SIG-M5 treated with dmso at 0.1 percent for 504 hours (cell line): Measurements from ENCODE around the gene MRPS16.
"Not testable (repeated sequence)": the region's sequence is repeated elsewhere in the genome, so short reads cannot be mapped to it uniquely, and the experiment has no call there.

Experiments
- DNase-seq: peaks from one replicate; lab custom pipeline; 2025; ENCODE audit not compliant: unreplicated experiment; lab: John Stamatoyannopoulos, UW

The MRPS16 gene

DNA sequence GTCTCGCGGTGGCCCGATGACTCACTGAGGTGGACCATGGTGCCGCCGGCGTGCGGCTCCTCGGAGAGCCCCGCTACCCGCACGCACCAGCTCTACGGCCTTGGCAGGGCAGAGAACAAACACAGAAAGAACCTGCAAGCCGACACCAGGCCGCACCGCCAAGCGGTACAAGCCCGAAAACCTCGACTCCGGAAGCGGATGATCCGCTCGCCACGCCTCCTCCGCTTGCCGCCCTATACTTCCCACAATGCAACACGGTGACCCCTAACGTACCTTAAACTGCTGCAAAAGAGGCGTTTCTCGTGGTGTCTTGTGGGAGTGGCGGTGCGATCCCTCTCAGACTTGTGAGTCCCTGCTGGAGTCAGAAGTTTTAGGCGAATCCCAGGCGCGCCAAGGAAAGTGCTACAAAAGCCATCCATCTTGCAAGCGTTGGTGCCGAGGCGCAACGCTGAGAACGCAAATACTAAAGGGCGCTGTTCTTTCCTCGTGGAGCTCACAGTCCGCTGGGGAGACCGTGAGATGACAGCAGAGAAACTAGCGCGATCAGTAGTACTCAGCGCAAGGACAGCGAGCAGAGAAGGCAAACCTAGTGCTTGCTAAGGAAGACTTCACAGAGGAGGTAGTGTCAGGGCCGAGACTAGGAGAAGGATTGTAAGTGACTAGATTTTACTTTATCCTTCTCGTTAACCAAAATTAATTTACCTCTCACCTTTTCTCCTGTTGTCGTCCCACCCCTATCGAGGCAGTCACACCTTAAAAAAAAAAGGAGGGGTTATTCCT, at the start of gene MRPS16:
MRPS16 (minus strand) TSS at position 200 of the 780 bp plus-strand sequence; CDS start at position 38, 162 bp downstream.
- DNase-seq = peak; percentile 96

DNA sequence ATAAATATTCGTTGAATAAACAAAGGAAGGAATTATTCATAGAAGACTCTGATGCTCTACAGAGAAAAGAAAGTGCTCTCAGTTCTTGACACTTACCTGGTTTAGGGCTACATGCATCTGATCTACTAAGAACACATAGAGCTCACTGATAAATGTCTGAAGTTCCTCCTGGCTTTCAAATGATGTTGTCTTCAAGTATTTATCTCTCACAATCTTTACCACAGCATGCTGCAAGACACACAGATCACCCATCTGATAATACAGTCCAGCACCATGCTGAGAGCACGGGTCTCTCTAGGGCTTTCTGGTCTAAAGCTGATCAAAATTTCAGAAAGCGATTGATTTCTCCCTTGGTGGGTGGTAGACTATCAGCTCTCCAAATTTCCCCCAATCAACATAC, 44.5 kb upstream of the MRPS16 start:
- DNase-seq = no peak

DNA sequence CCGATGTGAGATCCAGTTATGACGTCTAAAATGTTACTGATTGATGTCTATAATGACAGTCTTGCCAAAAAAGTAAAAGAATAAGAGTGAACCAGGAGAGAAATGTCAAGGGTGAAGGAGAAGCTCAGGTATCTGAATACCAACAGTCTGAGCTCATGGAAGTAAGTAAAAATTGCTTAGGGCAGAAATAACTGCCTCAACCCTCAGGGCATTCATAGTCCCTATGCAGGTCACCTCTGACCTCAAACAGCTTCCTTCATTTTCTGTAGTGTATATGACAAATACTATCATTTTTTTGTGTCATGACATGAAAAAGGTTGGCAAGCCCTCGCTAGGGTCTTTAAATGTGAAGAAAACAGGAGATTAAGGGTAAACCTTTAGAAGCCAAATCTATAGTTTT, 41.0 kb upstream of the MRPS16 start:
- DNase-seq = no peak

DNA sequence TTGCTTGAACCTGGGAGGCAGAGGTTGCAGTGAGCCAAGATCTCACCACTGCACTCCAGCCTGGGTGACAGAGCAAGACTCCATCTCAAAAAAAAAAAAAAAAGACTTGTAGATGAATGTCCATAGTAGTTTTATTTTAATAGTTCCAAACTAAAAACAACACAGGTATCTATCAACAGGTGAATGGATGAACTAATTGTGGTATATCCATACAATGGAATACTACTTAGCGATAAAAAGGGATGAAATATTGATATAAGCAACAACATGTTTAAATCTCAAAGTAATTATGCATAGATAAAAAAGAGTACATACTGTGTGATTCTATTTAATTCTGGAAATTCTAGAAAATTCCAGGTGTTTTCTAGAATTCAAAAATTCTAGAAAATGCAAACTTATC, 37.5 kb upstream of the MRPS16 start:
- no peak for DNase-seq

DNA sequence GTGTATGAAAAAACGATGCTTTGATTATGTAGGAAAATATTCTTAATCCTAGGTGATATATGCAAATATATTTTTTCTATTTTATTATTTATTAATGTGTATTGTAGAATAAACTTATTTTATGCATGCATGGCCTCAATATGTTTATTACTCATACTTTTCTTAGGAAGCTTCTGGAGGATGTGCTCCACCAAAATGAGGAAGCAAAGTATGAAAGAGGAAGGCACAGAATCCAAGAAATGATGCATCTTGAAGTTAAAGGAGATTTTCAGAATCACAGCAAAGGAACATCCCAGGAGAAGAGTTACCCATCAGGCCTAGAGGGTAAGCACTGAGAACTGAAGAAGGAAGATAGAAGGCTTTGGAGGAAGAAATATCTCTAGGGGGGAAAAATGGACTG, 35.0 kb upstream of the MRPS16 start:
- DNase-seq = peak; percentile 59

DNA sequence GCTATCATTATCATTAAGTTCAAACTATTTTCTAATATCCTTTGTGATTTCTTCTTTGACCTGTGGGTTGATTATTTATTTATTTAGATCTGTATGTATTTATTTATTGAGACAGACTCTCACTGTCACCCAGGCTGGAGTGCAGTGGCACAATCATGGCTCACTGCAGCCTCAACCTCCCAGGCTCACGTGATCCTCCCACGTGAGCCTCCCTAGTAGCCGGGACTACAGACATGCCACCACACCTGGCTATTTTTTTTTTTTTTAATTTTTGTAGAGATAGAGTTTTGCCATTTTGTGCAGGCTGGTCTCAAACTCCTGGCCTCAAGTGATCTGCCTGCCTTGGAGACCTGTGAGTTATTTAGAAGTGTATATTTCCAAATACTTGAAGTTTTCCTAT, 28.7 kb upstream of the MRPS16 start:
- DNase-seq = no peak

DNA sequence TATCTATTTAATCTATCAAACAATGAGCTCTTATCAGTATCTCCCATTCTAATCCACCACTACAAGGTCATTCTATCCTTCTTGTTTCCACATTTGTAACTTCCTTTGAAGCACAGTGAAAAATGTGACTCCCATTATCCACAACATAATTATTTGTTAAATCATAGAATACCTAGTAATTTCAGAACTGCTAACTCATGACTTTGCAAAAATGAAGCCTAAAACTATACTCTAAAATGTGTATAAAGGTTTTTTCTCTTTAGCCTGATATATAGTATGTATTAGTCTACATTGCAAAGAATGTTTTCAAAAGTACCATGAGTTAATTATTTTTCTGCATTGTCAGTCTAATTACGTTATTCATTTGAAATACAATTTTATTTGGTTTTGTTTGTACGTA, 12.0 kb upstream of the MRPS16 start:
- no peak for DNase-seq

DNA sequence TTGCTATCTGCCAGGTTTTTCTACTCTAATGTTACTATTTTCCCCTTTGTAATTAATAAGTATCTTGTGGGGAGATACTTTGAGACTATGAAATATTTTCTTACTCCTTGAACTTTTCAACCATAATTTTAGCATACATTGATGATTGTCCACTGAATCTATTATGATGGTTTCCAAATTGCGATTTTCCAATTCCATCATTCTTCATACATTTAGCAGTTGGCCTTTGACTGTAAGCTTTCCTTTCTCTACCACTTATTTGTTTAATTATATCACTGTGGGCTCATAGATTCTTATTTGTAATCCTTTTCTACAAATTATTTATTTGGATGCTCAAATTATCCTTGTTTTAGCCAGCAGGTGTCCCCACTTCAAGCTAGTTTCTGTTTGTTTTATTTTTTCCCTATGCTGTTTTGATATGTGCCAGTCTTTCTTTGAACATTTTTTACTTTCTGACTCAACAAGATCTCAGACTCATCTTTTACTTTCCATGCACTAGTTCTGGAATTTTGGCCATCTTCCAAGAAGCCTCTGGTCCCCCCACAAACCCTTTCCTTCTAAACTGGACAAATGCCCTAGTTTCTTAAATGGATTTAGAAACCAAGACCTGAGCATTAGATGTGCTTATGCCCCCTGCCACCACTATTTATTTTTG, 11.4 kb upstream of the MRPS16 start:
- DNase-seq = peak; percentile 38

DNA sequence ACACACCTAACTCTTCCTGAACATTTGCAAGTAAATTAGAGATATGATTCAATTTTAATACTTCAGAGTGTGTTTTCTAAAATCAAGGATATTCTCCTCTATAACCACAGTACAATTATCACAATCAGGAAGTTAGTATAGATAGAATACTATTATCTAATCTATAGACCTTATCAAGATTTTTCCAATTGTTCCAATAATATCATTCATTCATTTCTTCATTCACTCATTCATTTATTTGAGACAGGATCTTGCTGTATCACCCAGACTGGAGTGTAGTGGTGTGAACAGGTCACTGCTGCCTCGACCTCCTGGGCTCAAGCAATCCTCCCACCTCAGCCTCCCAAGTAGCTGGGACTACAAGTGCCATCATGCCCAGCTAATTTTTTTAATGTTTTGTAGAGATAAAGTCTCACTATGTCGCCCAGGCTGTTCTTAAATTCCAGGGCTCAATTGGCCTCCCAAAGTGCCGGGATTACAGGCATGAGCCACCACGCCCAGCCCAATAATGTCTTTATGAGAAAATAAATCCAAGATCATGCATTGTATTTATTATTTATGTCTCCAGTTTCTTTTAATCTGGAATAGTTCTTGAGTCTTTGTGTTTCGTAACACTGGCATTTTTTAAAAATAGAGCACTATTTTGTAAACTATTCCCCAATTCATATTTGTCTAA, 10.6 kb upstream of the MRPS16 start:
- no peak for DNase-seq

DNA sequence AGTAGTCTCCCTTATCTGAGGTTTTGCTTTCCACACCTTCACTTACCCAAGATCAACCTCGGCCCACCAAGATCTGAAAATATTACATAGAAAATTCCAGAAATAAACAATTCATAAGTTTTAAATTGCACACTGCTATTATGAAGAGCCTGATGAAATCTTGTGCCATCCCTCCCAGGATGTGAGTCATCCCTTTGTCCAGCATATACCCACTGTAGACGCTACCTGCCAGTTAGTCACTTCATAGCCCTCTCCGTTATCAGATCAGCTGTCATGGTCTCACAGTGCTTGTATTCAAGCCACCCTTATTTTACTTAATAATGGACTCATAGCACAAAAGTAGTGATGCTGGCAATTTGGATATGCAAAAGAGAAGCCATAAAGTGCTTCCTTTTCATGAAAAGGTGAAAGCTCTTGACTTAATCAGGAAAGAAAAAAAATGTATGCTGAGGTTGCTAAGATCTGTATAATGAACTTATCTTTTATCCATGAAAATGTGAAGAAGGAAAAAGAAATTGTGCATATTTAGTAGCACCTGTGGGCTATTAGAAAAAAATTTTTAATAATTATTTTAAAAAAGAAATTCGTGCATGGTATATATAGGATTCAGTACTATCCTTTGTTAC, 9.8 kb upstream of the MRPS16 start:
- no peak for DNase-seq

DNA sequence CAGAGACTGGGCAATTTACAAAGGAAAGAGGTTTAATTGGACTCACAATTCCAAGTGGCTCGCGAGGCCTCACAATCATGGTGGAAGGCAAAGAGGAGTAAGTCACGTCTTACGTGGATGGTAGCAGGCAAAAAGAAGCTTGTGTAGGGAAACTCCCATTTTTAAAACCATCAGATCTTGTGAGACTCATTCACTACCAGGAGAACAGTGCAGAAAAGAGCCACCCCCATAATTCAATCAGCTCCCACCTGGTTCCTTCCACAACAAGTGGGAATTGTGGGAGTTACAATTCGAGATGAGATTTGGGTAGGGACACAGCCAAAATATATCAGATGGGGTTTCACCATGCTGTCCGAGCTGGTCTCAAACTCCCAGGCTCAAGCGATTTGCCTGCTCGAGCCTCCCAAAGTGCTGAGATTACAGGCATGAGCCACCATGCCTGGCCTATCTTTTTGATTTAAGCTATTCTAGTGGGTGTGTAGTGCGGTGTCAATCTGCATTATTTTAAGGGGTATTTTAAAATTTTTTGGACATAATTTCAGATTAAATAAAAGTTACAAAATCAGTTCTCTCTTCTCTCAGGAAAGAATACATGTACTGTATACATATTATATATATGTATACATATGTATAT, 9.0 kb upstream of the MRPS16 start:
- DNase-seq = no peak

DNA sequence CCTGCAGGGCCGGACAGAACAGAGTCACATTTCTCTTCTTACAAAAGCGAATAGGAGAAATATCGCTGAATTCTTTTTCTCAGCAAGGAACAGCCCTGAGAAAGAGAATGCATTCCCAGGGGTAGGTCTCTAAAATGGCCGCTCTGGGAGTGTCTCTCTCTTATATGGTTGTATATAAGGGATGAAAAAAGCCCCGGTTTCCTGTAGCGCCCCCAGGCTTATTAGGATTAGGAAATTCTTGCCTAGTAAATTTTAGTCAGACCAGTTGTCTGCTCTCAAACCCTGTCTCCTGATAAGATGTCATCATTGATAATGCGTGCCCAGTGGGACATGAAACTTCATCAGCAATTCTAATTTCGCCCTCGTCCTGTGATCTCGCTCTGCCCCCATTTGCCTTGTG, 6.2 kb upstream of the MRPS16 start:
- not testable (repeated sequence) for DNase-seq

DNA sequence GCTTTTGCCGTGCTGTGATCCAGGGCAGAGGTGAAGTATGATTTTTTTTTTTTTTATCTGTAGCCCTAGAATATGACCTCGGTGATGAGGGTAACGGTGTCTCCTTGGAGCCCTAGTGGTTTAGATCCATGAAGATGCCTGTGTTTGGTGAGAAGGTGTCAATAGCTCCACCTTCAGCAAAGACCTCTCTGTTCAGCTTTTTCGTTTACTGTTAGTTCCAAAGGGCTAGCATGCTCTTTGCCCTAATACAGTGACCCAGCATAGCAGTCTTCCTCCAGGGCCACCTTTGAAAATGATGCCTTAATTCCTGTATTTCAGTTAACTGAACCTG, 746 bp upstream of the MRPS16 start:
- no peak for DNase-seq

DNA sequence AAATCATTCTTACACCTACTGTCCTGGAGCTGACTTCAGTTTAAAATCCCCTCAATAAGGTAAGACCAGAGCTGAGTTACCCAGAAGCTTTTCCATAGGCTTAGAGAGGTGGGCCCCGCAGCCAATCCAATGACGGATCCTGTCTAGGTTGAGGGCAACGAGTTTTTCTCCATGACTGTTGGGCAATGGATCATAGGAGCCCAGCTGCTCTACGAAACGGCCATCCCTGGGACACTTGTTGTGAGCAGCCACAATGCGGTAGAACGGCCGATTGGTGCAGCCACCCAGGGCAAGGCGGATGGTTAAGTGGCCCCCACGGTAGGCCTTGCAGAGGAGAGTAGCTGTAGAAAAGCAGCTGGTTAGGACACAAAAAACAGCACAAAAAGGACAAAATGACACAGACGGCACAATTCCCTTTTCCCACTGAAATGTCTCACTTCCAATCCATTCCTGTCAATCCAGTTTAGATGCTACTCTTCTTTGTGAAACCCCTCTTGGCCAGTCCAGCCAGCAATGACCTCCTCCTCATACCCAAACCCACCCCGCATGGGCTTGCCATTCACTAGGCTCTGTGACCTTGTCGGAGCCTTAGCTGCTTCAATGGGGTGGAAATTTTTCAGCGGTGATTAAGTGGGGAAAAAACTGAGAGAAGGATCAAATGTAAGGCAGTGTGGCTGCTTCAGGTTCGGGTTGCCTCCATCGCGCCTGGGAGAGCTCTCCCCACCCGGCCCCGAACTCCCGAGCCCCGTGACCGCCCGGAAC, 580 bp downstream of the MRPS16 start:
- peak; percentile 24 for DNase-seq

DNA sequence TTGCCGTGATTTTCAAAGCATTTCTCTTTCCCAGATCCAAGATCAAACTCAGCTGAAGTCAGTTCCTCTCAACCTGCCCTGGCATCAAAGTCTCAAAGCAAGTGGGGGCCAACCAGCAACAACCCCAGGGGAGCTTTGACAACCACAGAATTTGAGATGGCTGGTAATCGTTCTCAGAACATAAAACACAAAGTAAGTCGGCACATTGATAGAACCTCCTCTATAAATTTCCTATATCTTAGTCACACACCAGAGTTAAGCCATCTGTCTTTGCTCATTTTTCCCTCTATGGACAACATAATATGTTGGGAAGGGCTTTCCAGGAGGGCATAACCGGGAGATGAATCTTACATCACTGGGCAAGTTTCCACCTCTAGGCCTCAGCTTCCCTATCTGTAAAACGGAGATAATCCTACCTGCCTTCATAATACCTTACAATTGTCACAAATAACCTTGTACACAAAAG, 4.2 kb downstream of the MRPS16 start:
- DNase-seq = no peak

DNA sequence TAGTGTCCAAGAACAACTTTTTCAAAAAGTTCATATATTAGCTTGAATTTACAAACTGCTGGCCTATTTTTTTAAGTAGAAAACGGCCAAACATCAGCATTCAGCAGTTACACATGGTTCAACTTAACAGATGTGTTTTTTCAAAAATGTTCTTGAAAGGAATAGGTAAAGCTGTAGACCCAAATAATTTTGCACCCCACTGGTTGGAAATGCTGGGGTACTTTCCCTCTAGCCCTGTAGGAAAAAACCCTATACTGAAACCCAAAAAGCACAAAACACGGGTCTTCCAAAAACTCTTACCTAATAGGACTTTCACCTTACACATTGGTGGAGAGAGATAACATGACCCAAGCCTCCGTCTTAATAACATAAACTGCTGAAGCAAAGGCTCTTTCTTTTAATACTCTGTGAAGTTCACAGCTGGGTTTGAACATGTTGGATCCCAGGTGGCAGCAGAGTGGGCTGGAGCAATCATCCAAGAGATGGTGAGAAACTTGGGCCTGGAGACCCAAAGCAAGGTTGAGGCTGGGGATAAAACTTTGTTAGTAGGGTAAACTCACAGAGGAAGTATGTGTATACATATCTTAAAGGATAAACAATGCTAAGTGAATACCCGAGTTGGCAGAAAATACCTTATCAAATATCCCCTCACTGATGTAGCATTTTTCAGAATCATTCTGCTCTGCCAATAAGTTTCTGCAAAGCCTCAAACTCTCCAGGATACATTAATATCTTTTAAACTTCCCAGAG, 4.8 kb downstream of the MRPS16 start:
- no peak for DNase-seq

DNA sequence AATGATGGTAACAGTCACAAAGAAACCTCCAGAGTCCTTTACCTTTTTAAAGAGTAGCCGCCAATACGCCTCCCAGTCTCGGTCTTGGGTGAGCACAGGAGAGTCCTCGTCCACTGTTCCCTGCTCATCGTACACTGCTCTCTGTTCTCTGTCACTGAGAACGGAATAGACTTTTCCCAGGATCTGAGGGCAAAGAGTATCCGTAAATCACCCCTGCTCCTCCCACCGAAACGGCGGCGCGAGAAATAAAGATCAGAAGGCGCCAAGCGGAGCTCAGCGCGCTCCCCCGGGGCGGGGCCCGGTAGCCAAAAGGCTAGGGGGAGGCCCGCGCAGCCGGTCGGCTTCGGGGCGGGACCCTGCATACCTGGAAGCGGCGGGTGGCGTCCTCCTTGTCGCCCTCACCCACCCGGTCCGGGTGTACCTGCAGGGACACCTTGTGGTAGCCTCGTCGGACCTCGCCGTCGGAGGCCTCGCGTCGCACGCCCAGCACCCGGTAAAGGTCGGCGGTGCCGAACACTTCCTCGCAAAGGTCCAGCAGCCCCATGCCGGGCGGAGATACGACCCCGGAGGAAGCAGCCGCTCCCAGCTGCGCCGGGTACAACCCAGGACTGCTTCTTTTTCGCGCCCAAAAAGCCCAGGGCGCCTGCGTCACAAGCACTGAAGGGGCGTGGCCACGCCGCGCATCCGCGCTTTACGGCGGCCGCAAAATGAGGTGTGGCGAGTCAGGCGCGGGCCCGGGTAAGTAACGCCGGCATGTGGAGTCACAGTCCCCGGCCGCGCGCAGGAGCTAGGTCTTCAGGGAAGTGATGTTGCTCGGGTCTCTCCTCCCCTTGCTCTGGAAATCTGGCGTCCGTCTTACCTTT, 5.6 kb downstream of the MRPS16 start, which contains the start of gene DNAJC9:
DNAJC9 (minus strand) TSS at position 610 of the 863 bp plus-strand sequence; CDS start at position 544, 66 bp downstream.
- peak; percentile 92 for DNase-seq

DNA sequence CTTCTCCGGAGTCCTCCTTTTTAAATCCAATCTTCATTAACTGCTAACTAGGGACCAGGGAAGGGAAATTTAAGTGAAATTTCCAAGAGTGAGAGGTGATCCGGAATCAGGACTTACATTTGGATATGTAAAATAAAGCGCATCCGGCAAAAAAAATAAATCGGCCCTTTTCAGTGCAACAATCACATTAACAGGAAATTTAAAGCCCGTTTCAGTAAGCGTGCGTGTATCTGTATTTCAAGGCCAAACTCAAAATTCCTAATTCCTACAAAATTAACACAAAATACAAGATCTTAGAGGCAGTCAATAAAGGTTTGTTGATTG, 6.2 kb downstream of the MRPS16 start:
- DNase-seq = no peak
